Metanephros (tissue), 2 donors: ENCODE results near the gene ARHGEF19. TPM values are rescaled to one million over a fixed set of nuclear protein-coding genes. Genes with fewer than 3 reads are reported as not detected.

Source experiments
- small RNA-seq: library from RNA; depleted of rRNA; stranded (forward); fragments of <200 nt; gene quantifications from one replicate; pipeline ENCODE3, GENCODE V24; 2014; ENCODE audit warnings: low replicate concordance
- total RNA-seq: library from RNA; depleted of rRNA; stranded (reverse); fragments of >200 nt; gene quantifications from one replicate; pipeline ENCODE4 v1.2.3, GENCODE V29; 2014

ARHGEF19 gene
- total RNA-seq: 12.1 TPM

GRCh38 chr1:16212251-16212961 is at the start of gene ARHGEF19:
ARHGEF19 (minus strand) TSS chr1:16212652; CDS start chr1:16209054, 3,598 bp downstream.

GRCh38 chr1:16236511-16237342 is 24.3 kb upstream of the ARHGEF19 start, which contains the start of gene CPLANE2:
CPLANE2 (minus strand) TSS chr1:16237183; CDS start chr1:16236742, 441 bp downstream.

GRCh38 chr1:16155537-16156410 is 56.7 kb downstream of the ARHGEF19 start, which contains the start of gene EPHA2:
EPHA2 (minus strand) TSS chr1:16156069; CDS start chr1:16155932, 137 bp downstream.

Small RNAs within 50 kb of the gene (small RNA-seq; reads per million reads assigned to genes)
- gene MT1XP1: not detected

Other genes with a start within 250 kb of the ARHGEF19 start
- gene ZBTB17, start 236.6 kb downstream of the ARHGEF19 start, total RNA-seq: 36.6 TPM
- gene SRARP, start 208.4 kb downstream of the ARHGEF19 start, total RNA-seq: 0.12 TPM
- 7.3 TPM for gene HSPB7, start 194.6 kb downstream of the ARHGEF19 start, total RNA-seq
- gene CLCNKA, start 190.6 kb downstream of the ARHGEF19 start, total RNA-seq: 20.8 TPM
- 73.2 TPM for gene CLCNKB, start 168.9 kb downstream of the ARHGEF19 start, total RNA-seq
- gene FAM131C, start 139.0 kb downstream of the ARHGEF19 start, total RNA-seq: 1.7 TPM
- 32.3 TPM for gene EPHA2, start 56.6 kb downstream of the ARHGEF19 start, total RNA-seq
- 8.3 TPM for gene CPLANE2, start 24.5 kb upstream of the ARHGEF19 start, total RNA-seq
- 23.3 TPM for gene FBXO42, start 139.8 kb upstream of the ARHGEF19 start, total RNA-seq
- 42.3 TPM for gene SZRD1, start 154.6 kb upstream of the ARHGEF19 start, total RNA-seq
- not detected for gene SPATA21, start 224.8 kb upstream of the ARHGEF19 start, total RNA-seq
- 67.7 TPM for gene NECAP2, start 228.1 kb upstream of the ARHGEF19 start, total RNA-seq